H54 (cell line): Measurements from ENCODE around the gene BPIFB1.

Experiments used
- DNase-seq: peaks from one replicate; pipeline ENCODE4 v3.0.0; 2011; ENCODE audit warnings: low spot score, mixed read lengths; ENCODE audit not compliant: insufficient read length
- FAIRE-seq: peaks from 3 replicates; lab custom pipeline; 2011; peaks lifted over from hg19 to GRCh38; lab: Jason Lieb, UNC
- POLR2A ChIP-seq: IDR thresholded peaks from 2 replicates; pipeline ENCODE4 v1.6.1; 2011; ENCODE audit warnings: low read depth, mild to moderate bottlenecking, low read length

Gene BPIFB1

GRCh38 chr20:33333616-33334015 lies 50.6 kb downstream of the BPIFB1 start:
- FAIRE-seq (no peak), DNase-seq (no peak)
- no peak for TF ChIP-seq POLR2A

- DNase-seq = no peak
- FAIRE-seq = no peak
- TF ChIP-seq POLR2A = no peak
These were observed 51.1 kb downstream of the BPIFB1 start for GRCh38 chr20:33334111-33334510.

DNA sequence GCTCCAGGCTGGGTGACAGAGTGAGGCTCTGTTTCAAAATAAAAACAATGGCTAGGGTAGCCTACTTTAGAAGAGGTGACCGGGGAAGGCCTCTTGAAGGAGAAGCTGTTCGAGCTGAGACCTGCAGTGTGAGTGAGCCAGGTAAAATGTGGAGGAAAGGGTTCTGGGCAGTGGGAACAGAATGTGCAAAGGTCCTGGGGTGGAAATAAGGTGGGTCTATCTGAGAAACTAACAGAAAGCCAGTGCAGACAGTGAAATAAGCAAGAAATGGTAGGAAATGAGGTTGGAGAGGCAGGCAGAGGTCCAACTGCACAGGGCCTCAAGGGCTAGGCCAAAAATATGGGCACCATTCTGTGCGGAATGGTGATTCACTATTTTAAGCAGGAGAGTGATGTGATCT lies 53.4 kb downstream of the BPIFB1 start:
- no peak for DNase-seq
- no peak for FAIRE-seq
- TF ChIP-seq POLR2A = no peak

- TF ChIP-seq POLR2A = no peak
- DNase-seq (no peak), FAIRE-seq (no peak)
These were observed 54.1 kb downstream of the BPIFB1 start for GRCh38 chr20:33337119-33337518.

DNA sequence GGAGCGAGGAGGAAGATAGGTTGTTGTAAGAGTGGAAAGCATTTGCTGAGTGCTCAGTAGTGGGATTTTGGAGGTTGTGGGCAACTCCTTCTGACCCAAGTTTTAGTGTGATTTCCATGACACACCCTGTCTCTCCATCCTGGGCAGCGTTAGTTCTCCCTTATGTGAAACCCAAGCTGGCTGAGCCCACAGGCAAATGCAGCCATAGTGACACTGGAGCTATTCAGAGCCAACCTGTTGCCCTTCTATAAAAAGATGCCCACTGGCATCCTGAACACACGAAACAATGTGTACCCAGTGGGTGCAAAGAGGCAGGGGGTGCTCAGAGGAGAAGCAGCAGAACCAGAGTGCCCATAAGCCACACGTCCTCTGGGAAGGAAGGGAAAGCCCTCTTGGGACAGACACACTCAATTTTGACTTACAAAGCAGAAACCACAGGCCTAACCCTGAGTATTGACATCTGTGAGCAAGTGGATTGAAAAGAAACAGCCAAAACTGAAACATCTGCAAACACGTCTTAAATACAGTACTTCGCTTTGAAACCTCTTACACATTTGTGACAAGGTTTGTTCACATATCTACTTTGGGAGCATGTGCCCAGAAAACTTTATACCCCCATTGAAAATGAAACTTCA lies 54.6 kb downstream of the BPIFB1 start:
- FAIRE-seq (no peak), DNase-seq (no peak)
- no peak for TF ChIP-seq POLR2A

DNA sequence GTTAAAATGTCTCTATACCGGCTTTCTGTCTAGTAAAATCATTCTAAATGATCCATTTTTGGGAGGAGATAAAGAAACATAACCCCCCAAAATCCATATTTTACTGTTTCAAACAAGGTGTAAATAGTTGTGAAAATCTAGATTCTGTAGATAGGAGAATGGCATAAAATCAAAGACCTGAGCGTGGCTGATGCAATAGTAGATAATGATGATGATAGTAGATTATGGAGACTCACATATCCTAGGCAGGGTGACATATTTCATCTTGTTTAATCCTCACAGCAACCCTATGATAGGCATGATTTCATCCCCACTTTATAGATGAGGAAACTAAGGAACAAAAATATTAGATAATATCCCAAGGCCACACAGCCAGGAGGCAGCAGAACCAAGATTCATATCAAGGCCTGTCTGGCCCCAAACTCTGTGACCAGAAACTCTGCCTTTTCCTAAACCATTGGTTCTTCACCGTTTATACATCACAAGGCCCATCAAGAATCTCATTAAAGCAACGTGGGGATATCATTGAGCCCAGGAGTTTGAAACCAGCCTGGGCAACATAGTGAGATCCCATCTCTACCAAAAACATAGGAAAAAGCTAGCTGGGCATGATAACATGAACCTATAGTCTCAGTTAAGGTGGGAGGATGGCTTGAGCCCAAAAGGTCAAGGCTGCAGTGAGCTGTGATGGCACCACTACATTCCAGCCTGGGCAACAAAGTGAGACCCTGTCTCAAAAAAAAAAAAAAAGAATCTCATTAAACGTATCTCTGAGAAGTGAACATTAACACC lies 55.6 kb downstream of the BPIFB1 start:
- DNase-seq (no peak), FAIRE-seq (no peak)
- TF ChIP-seq POLR2A = no peak

- DNase-seq = no peak
- TF ChIP-seq POLR2A = no peak
- no peak for FAIRE-seq
These were observed 56.6 kb downstream of the BPIFB1 start for GRCh38 chr20:33339515-33340058.

DNA sequence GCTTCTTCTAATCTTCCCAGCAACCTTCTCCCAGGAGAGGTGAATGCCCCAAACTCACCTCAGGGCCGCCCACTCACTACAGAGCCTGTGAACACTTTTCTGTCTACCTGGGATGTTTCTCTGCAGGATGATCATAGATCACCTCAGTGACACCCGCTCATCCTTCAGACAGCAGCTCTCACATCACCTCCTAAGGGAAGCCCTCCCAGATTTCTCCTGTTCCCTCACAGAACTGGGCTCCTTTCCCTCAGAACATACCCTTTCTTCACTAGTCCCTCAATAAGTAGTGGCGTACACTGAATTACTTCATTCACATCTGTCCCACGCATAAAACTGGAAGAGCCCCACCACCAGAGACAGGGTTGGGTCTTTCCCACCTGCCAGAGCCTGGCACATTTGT lies 60.5 kb downstream of the BPIFB1 start:
- TF ChIP-seq POLR2A = no peak
- DNase-seq = no peak

GRCh38 chr20:33345342-33345741 lies 62.3 kb downstream of the BPIFB1 start:
- DNase-seq (no peak), FAIRE-seq (no peak)
- no peak for TF ChIP-seq POLR2A

More for the DNA sequence above, 60.5 kb downstream of the BPIFB1 start:
- no peak for FAIRE-seq

- FAIRE-seq (no peak), DNase-seq (no peak)
- TF ChIP-seq POLR2A = no peak
These were observed 65.3 kb downstream of the BPIFB1 start for GRCh38 chr20:33348136-33348937.

DNA sequence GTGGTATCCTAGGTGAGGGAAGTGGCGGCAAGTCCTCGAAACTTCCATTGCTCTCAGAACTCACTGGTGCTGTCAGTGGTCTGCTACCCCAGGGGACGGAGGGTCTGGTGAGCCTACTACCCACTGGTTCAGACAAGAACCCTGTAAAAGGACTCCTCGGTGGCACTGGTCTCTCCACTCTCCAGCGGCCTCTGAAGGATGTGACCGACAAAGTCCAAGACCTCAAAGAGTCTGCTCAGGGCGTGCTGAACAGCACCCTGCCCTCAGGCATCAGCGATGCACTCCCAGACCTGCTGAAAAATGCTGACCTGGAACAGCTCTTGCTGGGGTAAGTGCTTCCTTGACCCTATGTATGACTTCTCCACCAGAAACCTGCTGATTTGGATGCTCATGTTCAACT lies 66.5 kb downstream of the BPIFB1 start:
- DNase-seq (no peak), FAIRE-seq (no peak)
- TF ChIP-seq POLR2A = no peak

GRCh38 chr20:33351696-33352095 lies 68.7 kb downstream of the BPIFB1 start:
- no peak for FAIRE-seq
- no peak for TF ChIP-seq POLR2A
- DNase-seq = no peak

GRCh38 chr20:33352258-33353012 lies 69.4 kb downstream of the BPIFB1 start:
- no peak for DNase-seq
- FAIRE-seq = no peak

GRCh38 chr20:33353013-33353402 lies 70.0 kb downstream of the BPIFB1 start:
- no peak for TF ChIP-seq POLR2A
- FAIRE-seq (no peak), DNase-seq (no peak)

More at GRCh38 chr20:33352258-33353012, 69.4 kb downstream of the BPIFB1 start:
- TF ChIP-seq POLR2A = no peak
